WI38 (cell line): ENCODE results near the gene SLCO4A1.

Experiments
- H3K4me3 ChIP-seq: 2 replicates; pipeline ENCODE4 v1.5.1; 2011; ENCODE audit warnings: low read depth, mild to moderate bottlenecking, control low read depth, low read length
- TF ChIP-seq, protein P1 (sequence below): IDR thresholded peaks from 2 replicates; pipeline ENCODE4 v1.5.1; 2012; ENCODE audit warnings: low read depth, mild to moderate bottlenecking, control low read depth, low read length

The SLCO4A1 gene

GRCh38 chr20:62618611-62619529 lies 23.4 kb upstream of the SLCO4A1 start:
- TF ChIP-seq, protein P1, sequence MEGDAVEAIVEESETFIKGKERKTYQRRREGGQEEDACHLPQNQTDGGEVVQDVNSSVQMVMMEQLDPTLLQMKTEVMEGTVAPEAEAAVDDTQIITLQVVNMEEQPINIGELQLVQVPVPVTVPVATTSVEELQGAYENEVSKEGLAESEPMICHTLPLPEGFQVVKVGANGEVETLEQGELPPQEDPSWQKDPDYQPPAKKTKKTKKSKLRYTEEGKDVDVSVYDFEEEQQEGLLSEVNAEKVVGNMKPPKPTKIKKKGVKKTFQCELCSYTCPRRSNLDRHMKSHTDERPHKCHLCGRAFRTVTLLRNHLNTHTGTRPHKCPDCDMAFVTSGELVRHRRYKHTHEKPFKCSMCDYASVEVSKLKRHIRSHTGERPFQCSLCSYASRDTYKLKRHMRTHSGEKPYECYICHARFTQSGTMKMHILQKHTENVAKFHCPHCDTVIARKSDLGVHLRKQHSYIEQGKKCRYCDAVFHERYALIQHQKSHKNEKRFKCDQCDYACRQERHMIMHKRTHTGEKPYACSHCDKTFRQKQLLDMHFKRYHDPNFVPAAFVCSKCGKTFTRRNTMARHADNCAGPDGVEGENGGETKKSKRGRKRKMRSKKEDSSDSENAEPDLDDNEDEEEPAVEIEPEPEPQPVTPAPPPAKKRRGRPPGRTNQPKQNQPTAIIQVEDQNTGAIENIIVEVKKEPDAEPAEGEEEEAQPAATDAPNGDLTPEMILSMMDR, result no peak
- no peak overlapping the region for H3K4me3 ChIP-seq

DNA sequence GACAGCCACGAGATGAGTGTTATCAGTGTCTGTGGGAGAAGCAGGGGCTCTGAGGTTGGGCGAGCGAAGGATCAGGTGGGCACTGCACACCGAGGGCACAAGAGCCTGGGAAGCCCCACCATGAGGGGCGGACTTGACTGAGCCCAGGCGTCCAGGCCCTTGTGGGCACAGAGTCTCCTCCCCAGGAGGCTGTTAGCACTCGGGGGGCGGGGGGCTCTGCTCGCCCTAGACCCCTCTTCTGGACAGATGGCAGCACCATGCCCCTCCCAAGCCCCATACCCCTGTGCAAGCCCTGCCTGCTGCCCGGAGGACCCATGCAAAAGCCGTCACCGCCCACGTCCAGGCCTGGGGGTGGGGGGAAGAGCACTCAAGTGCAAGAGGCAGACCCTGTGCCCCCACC lies 21.7 kb upstream of the SLCO4A1 start:
- H3K4me3 ChIP-seq, result no peak overlapping the region
- TF ChIP-seq, protein P1, result no peak

- no peak overlapping the region for H3K4me3 ChIP-seq
- TF ChIP-seq, protein P1, result no peak
These were observed 20.8 kb upstream of the SLCO4A1 start for GRCh38 chr20:62621251-62622110.

GRCh38 chr20:62622178-62622876 lies 20.0 kb upstream of the SLCO4A1 start:
- TF ChIP-seq, protein P1, result no peak

DNA sequence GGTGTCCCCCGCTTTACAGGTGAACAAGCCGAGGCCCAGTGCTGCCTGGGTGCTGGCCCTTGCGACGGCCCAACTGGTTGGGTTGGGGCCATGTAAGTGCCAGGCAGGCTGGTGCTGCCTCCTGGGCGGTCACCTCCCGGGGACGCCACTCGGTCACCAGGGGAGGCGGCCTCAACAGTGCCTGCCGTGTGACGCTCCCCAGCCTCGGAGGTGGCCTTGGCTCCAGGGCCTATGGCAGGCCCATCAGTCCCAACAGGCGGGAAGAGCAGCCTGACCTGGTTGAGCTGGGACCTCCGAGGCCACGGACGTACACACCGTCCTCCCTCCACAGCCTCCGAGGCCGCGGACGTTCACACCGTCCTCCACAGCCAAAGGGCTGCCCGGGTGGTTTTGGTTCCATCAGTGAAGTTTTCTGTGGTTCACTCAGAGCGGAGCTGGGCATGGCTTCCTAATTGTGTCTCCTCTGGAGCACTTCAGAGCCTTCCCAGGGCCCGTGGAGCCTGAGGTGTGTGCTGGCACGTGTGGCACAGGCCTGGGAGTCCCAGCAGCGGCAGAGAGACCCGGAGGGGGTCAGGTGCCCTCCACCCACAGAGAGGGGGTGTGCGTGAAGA lies 19.3 kb upstream of the SLCO4A1 start:
- H3K4me3 ChIP-seq, result no peak overlapping the region
- TF ChIP-seq, protein P1, result no peak

More at GRCh38 chr20:62622178-62622876, 20.0 kb upstream of the SLCO4A1 start:
- no peak overlapping the region for H3K4me3 ChIP-seq

GRCh38 chr20:62623488-62624324 lies 18.6 kb upstream of the SLCO4A1 start:
- H3K4me3 ChIP-seq, result no peak overlapping the region
- TF ChIP-seq, protein P1, result no peak
